ENCODE results near the gene ODAD4.
"Not testable (repeated sequence)": the region's sequence is repeated elsewhere in the genome, so short reads cannot be mapped to it uniquely, and the experiment has no call there.

Gene ODAD4

DNA sequence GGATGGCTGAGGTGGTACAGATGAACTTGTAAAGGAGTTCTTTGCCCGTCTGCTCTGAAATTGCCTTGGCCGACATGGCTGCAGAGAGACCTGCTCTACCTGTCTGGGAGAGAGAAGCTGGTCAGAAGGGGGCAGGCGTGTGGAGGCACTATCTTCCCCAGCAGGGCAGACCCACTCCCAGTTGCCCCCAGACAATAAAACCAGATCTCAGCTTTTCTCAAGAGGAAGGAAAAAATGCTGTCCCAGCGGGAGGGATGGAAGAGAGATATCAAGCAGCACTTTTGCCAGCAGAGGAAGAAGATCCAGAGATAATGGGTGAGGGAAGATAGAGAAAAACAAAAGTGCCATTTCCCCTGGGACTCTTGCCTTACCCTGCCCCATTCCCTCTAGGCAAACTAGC lies 16.6 kb upstream of the ODAD4 start:
- DNase-seq, result no peak

DNA sequence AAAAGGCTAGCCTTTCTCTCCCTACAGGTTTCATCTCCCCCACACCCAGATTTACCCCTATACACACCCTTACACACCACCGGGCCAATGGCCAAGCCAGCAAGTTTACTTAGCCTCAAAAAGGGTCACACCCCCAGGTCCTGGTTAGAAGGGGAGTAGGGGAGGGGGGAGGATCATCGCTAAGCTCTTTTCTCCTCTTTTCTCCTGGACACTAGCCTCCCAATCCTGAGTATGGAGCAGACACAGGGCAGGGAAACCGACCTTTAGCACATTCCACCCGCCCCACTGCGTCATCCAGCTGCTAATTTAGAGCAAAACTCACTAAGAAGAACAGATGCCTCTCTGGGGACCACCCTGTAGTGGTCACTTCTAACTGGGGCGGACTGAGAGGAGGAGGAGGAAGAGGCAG lies 16.1 kb upstream of the ODAD4 start:
- DNase-seq, result no peak

DNA sequence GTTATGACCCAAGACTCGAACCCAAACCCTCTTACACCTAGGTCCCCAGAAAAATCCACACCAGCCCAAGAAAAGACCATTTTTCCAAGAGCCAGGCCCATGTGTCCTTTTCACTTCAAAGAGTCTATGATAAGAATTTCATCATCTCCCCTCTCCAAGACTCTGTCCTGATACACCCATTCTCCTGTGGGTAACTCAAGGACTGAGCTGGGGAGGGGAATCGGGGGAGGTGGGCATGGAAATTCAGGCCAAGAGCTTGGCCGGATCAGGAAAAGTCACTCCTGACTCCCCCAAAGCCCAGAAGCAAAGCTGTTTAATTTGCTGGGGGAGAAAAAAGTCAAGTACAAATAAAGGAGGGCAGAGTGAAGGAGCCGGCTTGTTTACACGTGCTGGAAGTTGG lies 15.4 kb upstream of the ODAD4 start:
- no peak for DNase-seq

DNA sequence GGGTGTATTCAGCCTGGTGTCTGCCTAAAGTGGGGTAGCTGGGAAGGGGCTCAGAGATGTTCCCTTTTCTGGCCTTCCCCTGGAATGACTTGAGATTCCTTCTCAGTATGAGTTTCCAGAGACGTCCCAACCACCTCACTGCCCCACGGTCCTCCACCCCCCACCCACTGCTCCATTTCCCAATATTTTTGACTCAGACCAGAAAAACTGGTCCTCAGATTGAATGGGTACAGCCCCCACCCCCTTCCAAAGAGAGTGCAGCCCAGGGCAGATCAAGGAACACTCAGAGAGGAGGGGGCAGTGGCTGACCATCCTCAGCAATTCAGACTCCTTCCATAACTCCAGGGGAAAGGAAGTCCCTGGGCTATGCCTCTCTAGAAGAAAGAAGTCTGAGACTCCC lies 14.9 kb upstream of the ODAD4 start:
- no peak for DNase-seq

DNA sequence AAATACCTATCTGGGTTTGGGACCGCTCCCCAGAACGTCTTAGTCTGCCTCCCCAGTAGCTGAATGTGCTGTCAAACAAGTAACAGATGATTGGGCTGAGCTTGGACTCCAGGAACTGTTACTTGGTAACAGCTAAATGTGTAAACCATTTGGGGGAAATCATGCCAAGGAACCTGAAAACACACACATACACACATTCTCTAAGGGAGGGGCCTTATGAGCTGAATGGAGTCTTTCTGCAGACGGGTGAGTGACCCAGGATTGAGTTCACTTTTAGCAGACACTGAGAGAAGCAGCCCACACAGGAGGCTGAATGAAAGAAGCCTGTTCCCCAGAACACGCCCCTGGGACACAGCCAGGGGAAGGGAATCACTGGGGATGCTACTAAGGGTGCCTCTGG lies 13.2 kb upstream of the ODAD4 start:
- DNase-seq, result no peak

DNA sequence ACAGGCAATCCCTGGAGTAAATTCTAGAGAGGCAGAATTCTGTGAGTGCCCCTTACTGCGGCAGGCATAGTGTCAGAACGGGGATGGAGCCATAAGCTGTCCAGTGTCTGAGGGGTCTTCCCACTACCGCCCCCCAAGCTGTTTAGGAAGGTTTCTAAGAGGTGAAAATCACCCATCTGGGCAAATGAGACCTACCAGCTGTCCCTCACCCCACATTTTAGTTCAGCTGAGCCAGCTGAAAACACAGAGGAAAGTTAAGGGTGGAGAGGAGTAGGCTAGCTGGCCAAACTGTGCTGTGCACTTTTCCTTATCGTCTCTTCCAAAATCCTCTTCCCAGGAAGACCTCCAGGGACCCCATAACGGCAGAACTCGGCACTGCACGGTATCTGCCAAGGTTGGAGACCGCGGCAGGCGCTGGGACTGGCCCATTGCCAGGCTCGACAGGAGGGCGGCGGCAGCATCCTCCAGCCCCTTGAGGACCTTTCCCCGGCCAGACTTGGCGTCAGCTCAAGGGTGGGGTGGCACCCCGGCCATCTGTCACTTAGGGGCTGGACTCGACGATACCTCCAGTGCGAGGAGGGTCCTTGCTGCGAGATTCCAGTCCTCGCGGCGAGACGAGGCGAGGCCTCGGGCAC lies 12.6 kb upstream of the ODAD4 start:
- DNase-seq, result no peak

DNA sequence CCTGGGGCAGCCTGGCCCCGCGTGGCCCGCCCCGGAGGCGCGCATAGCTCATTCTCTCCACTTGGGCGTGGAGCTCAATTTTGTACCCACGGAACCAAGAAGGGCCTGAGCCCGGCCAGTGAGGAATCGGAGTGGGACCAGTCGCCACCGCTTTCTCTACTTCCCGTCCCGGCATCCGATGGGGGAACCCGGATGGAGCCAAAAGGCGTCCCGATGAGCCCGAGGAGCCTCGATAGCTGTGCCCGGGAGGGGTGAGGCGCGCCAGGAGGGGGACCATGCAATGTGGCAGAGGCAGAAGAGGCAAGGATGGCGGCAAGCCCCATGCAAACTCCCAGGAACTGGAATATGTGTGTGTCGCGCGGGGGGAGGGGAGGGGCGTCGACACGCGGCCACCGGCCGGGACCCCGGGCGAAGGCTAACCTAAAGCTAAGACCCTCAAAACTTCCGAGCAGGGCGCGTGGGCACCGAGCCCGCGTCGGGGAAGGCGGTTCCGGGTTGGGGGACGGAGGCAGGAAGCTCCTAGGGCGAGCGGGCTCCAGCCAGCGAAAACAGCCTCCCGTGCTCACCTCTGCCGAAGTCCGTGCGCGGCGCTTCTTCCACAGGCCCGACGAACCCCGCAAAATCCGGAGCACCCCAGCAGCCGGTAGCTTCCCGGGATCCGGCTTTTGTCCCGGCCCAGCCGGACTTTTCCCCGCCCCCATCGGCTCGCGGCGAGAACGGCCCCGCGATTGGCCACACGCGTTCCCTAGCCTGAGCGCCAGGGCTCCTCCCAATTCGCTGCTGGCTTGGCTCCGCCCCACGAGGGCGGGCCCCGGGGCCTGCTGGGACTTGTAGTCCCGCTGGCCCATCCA lies 11.9 kb upstream of the ODAD4 start, which contains the start of gene ACLY:
Gene ACLY (minus strand): TSS at position 638 of the 851 bp plus-strand sequence. CDS start 5,078 bp downstream, outside the sequence.
- DNase-seq, result peak; percentile 95

DNA sequence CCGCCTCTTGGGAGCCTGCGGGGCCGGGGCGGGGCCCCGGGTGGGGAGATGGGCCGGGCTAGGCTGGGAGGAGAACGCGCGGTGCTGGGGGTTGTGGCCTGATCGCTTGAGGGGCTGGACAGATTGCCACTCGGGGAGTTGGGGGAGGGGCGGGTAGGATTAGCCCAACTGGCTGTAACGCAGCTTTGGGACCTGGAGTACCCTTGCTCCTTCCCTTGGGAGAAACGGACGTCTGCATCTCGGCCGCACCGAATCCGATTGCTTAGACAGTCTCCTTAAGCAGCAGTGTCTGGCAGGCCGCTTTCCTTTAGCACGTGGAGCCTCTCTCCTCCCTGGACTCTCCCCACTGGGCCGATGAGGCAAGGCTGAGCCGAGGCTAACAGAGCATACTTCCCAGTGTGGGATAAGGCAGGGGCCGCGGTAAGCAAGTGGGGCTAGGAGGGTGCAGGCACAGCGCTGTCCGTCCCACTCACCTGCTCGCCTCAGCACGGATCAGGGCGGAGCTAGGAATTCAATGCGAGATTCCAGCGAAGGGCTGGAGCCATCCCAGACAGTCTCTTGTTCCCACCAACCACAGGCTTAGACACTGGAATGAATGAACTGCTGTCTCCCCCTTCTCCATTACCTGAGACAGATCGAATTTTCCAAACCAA lies 11.1 kb upstream of the ODAD4 start:
- no peak for DNase-seq

DNA sequence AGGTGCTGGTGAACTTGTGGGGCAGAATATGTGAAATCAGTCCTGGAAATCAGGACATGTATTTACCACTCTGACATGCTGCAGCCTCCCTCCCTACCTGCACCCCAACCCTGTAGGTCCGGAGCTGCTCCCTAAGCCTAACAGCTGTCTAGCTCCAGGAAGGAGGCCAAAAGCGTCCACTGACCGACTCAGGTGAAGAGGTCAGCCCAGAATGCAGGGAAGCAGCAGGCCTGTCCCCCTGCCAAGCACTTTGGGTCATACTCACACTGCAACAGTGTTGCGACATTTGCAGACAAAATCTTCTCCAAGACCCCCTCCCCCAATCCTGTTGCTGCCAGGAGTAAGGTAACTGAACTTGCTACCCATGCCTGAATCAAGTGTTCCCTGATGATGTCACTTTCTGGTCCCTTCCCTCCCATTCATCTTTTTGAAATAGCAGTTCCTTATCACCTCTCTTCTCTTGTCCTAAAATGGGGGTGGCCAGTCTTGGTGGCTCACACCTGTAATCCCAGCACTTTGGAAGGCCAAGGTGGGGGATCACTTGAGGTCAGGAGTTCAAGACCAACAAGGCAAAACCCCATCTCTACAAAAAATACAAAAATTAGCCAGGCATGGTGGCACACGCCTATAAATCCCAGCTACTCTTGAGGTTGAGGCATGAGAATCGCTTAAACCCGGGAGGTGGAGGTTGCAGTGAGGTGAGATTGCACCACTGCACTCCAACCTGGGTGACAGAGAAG lies 10.4 kb upstream of the ODAD4 start:
- DNase-seq, result no peak

DNA sequence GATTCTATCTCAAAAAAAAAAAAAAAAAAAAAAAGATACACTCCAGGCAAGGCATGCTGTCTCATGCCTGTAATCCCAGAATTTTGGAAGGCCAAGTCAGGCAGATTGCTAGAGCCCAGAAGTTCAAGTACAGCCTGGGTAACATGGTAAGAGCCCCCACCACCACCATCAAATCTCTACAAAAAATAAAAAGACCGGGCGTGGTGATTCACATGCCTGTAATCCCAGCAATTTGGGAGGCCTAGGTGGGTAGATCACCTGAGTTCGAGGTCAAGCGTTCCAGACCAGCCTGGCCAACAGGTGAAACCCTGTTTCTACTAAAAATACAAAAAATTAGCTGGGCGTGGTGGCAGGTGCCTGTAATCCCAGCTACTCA lies 9.8 kb upstream of the ODAD4 start:
- DNase-seq, result no peak

DNA sequence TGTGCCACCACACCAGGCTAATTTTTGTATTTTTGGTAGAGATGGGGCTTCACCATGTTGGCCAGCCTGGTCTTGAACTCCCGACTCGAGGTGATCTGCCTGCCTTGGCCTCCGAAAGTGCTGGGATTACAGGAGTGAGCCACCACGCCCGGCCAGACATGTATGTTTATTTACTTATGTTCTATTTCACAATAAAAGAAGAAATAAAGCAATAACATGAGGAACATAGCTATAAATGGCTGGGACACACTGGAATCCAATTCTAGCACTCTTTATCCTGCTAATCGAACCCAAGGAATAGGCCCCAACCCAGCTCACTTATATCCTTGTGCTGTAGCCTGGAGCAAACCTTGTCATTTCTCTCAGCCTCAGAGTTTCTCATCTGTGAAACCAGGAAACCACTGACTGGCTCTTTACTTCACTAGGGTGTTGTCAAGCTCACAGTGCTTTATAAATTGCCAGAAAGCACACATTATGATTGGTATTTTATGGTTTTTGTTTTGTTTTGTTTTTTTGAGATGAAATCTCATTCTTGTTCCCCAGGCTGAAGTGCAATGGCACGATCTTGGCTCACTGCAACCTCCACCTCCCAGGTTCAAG lies 4.3 kb upstream of the ODAD4 start:
- no peak for DNase-seq

DNA sequence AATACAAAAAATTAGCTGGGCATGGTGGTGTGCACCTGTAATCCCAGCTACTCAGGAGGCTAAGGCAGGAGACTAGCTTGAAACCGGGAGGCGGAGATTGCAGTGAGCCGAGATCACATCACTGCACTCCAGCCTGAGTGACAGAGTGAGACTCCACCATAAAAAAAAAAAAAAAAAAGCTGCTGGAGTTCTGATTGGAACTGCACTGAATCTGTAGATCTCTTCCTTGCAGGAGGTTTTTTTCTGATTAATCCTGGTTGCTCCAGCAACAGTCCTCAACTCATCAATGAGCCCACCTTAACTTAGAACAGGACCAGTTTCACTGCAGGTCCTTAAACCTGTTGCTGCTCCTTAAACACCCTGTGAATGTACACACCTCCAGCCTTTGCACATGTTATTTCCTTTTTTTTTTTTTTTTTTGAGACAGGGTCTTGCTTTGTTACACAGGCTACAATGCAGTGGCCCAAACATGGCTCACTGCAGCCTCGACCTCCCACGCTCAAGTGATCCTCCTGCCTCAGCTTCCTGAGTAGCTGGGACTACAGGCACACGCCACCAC lies 1.6 kb upstream of the ODAD4 start:
- DNase-seq, result no peak

DNA sequence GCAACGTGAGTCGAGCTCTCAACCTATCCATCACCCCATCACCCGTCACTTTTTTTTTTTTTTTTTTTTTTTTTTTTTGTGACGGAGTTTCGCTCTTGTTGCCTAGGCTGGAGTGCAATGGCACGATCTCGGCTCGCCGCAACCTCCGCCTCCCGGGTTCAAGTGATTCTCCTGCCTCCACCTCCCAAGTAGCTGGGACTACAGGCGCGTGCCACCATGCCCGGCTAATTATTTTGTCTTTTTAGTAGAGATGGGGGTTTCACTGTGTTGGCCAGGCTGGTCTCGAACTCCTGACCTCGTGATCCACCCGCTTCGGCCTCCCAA lies 378 bp downstream of the ODAD4 start:
- not testable (repeated sequence) for DNase-seq

DNA sequence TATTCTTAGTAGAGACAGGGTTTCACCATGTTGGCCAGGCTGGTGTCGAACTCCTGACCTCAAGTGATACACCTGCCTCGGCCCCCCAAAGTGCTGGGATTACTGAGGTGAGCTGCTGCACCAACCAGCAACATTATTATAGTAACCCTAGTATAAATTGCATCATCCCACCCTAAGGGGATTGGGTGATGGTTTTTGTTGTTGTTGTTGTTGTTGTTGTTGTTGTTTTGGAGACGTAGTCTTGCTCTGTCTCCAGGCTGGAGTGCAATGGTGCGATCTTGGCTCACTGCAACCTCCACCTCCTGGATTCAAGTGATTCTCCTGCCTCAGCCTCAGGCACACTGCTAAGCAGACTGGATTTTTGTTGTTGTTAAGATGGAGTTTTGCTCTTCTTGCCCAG lies 1.3 kb downstream of the ODAD4 start:
- DNase-seq, result not testable (repeated sequence)

DNA sequence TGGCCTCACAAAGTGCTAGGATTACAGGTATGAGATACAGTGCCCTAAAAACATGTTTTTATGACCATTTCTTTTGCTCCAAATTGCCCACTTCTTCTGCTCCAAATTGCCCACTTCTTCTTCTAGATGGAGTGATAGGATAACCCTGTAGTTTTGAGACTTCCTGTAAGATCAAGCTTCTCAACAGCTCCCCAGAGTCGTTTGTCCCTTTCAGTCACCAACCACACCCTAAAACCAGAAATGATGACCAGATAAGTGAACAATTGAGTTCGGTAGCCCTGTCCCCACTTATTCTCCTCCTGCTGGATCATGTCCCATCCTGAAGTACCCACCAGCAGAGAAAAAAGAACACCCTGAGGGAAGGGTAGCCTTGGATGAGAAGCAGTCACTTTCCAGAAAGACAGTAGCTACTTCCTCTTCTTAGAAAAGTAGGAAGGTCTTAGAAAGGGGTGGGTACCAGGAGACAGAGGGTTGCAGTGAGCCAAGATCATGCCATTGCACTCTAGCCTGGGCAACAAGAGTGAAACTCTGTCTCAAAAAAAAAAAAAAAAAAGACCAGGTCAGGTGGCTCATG lies 2.5 kb downstream of the ODAD4 start:
- DNase-seq, result peak; percentile 11

DNA sequence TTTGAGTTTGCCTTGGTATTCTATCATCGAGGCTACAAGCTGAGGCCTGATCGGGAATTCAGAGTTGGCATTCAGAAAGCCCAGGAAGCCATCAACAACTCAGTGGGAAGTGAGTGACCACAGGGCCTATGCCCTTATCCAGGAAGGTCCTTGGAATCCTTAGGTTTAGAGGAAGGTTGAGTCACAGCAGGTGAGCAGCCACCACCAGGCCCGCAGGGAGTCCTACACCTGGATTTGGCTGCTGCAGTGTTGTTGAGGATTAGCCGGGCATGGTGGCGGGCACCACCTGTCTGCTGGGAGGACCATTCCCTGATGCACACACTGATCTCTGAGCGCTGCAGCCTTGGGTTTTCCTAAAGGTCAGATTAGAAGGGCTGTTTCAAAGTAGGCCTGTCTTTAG lies 5.2 kb downstream of the ODAD4 start:
- no peak for DNase-seq

DNA sequence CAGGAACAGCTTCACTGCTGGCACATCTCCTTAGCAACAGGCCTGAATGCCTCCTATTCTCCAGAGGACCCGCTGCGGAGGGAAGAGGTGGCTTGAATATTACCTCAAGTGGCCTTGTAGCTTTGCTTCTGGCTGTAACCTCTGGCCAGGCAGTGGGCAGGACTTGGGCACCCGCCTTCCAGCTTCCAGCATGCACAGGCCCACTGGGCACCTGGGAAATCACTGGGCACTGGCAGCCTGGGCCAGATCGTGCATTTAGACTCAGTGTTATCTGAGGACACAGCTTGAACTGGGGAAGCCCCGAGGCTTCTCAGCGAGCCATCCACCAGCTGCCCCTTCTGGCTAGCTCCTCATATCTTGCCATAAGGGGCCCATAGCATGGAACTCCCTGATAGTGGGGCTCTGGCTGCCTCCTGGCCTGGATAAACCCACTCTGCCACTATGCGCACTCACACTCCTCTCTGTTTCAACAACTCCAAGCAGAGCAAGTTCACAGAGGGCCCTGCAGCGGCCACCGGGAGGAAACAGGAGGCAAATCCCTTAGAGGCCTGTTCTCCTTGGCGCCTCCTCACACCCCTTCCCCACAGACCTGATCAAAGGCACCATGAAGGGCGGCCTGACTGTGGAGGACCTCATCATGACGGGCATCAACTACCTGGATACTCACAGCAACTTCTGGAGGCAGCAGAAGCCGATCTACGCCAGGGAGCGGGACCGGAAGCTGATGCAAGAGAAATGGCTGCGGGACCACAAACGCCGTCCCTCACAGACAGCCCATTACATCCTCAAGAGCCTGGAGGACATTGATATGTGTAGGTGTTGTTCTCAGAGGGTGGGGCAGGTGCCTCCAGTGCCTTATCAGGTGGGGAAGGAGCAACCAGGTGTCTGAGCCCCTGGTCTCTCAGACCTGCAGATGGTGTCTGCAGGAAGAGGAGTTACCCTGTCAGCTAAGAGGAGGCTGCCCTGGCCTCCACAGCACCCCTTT lies 7.8 kb downstream of the ODAD4 start:
- DNase-seq, result no peak

DNA sequence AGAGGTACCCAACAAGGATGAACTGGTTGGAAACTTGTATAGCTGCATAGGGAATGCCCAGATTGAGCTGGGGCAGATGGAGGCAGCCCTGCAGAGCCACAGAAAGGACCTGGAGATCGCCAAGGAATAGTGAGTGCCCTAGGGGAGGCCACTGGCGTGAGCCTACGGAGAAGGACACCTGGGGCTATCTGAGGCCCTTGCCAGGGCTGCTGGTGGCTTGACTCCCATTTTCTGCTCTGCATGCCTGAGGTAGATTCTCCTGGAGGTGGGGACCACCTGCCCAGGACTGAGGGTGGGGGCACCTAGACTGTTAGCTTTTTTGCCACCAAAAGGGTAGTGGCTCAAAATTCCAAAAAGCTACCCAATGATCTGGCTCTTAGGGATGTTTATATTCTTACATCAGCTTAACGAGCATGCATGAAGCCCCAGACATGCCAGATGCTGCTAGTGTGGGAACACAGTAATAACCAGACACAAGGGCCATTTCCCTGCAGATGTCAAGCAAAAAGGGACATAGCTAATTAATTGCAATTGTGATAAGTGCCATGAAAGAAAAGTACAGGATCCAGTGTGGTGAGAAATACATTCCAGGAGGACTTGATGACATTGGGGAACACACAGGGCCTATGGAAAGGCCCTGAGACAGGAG lies 8.8 kb downstream of the ODAD4 start:
- no peak for DNase-seq

DNA sequence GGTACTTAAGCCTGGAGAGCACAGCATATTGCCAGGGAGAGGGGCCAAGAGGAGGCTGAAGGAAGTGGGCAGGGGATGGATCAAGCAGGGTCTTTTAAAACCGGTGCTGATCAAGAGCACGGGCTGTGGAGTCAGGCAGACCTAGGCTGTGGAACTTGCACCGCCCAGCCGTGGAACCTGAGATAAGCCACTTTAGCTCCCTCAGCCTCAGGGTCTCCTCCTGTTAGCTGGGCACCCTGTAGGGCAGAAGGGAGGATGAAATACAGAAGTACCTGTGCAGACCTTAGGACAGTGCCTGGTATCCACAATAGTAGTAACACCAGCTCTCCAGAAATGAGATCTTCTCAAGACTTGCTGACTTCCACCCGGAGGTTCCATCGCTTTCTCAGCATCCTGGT lies 9.3 kb downstream of the ODAD4 start:
- DNase-seq, result no peak

DNA sequence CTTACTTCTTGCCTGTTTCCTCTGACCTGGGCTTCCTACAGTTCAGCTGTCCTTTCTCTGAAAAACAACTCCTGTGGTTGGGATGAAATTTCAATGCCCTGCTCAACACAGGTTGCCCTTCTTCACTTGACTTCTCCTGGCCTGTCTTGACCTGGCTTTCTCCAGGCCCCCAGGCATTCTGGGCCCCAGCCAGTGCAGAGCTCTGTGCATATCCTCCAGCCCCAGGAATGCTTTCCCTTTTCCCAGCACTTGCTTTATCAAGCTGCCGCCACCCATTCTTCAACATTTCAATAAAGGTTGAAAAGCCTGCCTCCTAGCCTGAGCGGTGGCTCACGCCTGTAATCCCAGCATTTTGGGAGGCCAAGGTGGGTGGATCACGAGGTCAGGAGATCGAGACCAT lies 10.8 kb downstream of the ODAD4 start:
- DNase-seq, result no peak

Data from CD4-positive, alpha-beta T cell treated with Interferon gamma for 1 hour (primary cell).